ENCODE results near the gene HS1BP3.

HS1BP3 gene

DNA sequence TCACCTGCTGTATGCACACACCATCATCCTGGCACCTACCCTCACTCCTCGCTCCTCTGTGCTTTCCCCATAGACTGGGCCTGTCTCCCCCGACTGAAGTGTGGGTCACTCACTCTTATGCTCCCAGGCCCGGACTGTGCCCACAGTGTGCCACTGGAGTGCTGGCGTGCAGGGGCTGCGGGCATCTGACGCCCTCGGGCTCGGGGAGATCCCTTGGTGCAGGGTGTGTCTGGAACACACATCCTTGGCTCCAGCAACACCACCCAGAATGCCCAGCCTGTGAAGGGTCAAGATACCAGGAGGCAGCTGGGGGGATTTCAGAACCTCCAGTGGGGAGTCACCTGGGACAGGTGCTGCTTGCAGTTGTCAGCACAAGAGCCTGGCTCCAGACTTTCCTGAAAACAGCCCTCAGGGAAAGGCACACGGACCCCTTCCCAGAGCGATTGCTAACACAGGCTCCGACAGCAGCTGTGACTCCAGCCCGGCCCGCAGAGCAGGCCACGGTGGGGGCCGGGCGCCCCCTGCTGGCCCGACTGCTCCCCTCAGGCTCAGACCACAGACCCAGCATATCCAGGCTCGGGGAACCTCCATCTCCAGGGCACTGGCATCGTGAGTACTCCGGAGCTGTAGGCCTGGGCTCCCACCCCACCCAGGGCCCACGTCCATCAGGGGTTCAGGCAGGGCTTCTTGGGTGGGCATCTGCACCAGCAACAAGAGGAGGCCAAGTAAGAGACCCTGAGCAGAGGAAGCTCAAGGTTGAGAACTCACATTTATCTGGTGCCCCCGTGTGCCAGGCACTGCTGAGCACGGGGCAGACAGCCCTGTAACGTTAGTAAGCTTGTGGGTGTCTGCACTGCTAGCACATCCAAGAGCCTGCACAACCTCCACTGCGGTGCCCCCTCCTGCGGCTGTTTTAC, 8.6 kb downstream of the HS1BP3 start:
- TF ChIP-seq, protein P1, sequence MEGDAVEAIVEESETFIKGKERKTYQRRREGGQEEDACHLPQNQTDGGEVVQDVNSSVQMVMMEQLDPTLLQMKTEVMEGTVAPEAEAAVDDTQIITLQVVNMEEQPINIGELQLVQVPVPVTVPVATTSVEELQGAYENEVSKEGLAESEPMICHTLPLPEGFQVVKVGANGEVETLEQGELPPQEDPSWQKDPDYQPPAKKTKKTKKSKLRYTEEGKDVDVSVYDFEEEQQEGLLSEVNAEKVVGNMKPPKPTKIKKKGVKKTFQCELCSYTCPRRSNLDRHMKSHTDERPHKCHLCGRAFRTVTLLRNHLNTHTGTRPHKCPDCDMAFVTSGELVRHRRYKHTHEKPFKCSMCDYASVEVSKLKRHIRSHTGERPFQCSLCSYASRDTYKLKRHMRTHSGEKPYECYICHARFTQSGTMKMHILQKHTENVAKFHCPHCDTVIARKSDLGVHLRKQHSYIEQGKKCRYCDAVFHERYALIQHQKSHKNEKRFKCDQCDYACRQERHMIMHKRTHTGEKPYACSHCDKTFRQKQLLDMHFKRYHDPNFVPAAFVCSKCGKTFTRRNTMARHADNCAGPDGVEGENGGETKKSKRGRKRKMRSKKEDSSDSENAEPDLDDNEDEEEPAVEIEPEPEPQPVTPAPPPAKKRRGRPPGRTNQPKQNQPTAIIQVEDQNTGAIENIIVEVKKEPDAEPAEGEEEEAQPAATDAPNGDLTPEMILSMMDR (IDR thresholded peaks at IDR 0.05; ENCODE audit: insufficient read depth, low read length, missing control alignments) = peak; percentile 95
- POLR2A ChIA-PET = interaction anchor here (1.5 to 5.6 kb wide), 2 partner anchors 194 to 200 kb away, joined by 4 to 46 read pairs; partner anchors contain the start of gene RHOB
- no peak overlapping the region for H3K4me3 ChIP-seq (ENCODE audit: low read depth, low read length)
- CTCF ChIA-PET = interaction anchor here (0.7 to 17.0 kb wide), 47 partner anchors 8 to 507 kb away, joined by 3 to 394 read pairs (median 5); partner anchors contain the start of genes HS1BP3 and RHOB
- no peak for DNase-seq (ENCODE audit: low read depth, low spot score)

DNA sequence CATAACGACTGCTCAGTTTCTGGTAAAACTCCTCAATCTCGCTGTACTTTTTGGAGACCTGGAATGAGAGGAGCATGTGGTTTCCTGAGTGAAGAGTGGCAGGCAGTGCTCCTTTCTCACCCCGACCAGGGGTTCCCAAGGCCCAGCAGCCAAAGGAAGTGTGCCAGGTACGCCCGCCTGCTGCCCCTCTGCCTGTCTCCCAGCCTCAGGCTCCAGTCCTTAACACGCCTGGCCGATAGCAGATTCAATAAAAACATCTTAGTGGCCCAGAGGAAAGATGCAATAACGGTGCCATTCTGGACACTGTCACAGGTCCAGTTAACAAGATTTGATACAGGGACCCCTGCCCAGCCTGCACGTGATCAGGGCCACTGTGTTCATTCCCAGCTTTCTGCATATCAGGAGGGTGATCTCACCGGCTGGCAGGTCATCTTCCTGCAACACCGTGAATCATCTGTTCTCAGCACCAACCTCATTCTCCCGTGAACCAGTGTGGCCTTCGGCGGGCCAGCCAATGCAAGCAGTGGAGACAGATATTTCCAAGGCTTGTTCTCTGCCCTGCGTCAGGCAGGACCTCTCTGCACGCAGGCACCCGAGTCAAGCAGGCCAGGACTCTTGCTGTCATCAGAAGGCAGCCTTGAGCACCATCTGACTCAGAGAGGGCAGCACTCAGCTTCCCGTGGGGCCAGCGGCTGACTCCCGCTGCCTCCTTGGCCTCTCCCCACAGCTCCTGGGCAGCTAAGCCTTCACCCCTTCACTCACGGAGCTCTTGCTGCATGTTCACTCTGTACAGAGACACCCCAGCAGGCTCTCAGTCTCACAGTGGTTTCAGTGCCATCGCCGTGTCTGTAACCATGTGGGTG, 9.5 kb downstream of the HS1BP3 start:
- POLR2A ChIA-PET = interaction anchor here (1.5 to 5.6 kb wide), 2 partner anchors 193 to 199 kb away, joined by 4 to 46 read pairs; partner anchors contain the start of gene RHOB
- DNase-seq (ENCODE audit: low read depth, low spot score) = no peak

GRCh38 chr2:20640411-20641122, 10.3 kb downstream of the HS1BP3 start:
- DNase-seq (ENCODE audit: low read depth, low spot score) = no peak
- CTCF ChIA-PET = interaction anchor here (0.9 to 17.0 kb wide), 14 partner anchors 10 to 314 kb away, joined by 3 to 394 read pairs (median 33); partner anchors contain the start of genes HS1BP3 and RHOB
- POLR2A ChIA-PET = interaction anchor here (5.6 kb wide), 1 partner anchor 192 kb away, joined by 46 read pairs; the partner anchor contains the start of gene RHOB
- TF ChIP-seq, protein P1 (IDR thresholded peaks at IDR 0.05; ENCODE audit: insufficient read depth, low read length, missing control alignments) = no peak
- no peak overlapping the region for H3K4me3 ChIP-seq (ENCODE audit: low read depth, low read length)

More for the DNA sequence above, 9.5 kb downstream of the HS1BP3 start:
- TF ChIP-seq, protein P1 (IDR thresholded peaks at IDR 0.05; ENCODE audit: insufficient read depth, low read length, missing control alignments) = no peak
- H3K4me3 ChIP-seq (ENCODE audit: low read depth, low read length) = no peak overlapping the region
- CTCF ChIA-PET = interaction anchor here (1.0 to 17.0 kb wide), 23 partner anchors 9 to 324 kb away, joined by 3 to 394 read pairs (median 17); partner anchors contain the start of genes HS1BP3 and RHOB

DNA sequence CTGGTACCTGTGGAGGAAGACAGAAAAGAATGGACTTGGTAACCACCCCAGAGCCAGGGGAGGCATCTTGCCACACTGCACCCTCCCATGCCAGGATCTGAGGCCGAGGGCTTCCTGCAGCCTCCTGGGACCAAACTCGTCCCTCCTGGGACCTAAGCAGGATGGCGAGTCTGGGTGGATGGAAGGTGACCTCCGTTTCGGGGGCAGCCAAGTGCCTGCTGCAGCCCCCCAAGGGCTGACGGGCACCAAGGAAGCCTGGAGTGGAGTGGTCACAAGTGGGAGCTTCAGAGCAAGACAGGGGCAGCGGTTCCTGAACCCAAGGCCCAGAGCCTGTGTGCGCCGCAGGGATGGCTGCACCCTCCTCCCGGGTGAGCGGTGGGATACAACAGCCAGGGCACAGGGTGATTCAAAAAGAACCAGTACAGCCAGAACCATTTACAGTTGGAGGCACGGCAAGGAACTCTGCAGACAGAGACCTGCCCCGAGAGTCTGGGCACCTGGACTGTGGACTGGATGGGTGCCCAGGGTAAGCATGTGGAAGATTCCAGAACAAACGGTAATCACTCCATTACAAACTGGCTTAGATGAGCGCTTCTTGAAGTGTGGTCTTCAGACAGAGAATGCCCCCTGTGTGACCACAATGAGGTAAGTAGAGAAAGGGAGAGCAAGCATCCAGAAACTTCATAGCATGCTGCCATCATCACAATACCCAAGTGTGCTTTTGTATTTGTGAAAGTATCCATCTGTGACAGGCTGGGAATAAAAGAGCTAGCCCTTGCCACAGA, 12.1 kb downstream of the HS1BP3 start:
- ChIA-PET POLR2A (interaction anchor here (5.6 kb wide), 1 partner anchor 190 kb away, joined by 46 read pairs; the partner anchor contains the start of gene RHOB), CTCF (interaction anchor here (1.2 to 17.0 kb wide), 14 partner anchors 9 to 285 kb away, joined by 4 to 394 read pairs (median 68); partner anchors contain the start of genes HS1BP3 and RHOB)
- TF ChIP-seq, protein P1 (IDR thresholded peaks at IDR 0.05; ENCODE audit: insufficient read depth, low read length, missing control alignments) = no peak

DNA sequence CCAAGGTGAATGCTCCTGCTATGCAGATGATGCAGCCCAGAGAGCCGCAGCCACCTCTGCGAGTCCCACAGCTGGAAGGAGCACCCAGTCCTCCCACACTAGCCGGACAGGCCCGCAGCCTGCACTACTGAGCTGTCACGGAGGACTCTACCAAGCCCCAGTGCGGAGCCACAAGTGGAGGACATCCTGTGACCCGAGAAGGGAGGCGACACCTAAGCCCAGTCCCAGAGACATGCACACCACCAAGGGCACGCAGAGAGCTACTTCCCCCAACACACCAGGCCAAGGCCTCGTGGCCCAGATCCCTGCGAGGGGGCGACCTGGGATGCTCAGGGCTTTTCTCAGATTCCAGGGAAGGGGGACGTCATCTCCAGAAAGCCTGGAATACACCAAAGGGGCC, 12.9 kb downstream of the HS1BP3 start:
- H3K4me3 ChIP-seq (ENCODE audit: low read depth, low read length) = no peak overlapping the region
- TF ChIP-seq, protein P1 (IDR thresholded peaks at IDR 0.05; ENCODE audit: insufficient read depth, low read length, missing control alignments) = no peak
- no peak for DNase-seq (ENCODE audit: low read depth, low spot score)
- CTCF ChIA-PET = interaction anchor here (0.8 to 17.0 kb wide), 8 partner anchors 9 to 284 kb away, joined by 3 to 394 read pairs (median 14); partner anchors contain the start of genes HS1BP3 and RHOB
- POLR2A ChIA-PET = no interaction called here

More for the DNA sequence above, 12.1 kb downstream of the HS1BP3 start:
- DNase-seq (ENCODE audit: low read depth, low spot score) = no peak
- no peak overlapping the region for H3K4me3 ChIP-seq (ENCODE audit: low read depth, low read length)
